Smooth muscle cell (in vitro differentiated cells): ENCODE measurements around the gene PDAP1. TPM values are rescaled to one million over a fixed set of nuclear protein-coding genes. Genes with fewer than 3 reads are reported as not detected.
"Not testable (repeated sequence)": the region's sequence is repeated elsewhere in the genome, so short reads cannot be mapped to it uniquely, and the experiment has no call there.

ENCODE experiments used
- DNase-seq: peaks from one replicate; lab custom pipeline; 2025; ENCODE audit not compliant: unreplicated experiment; lab: John Stamatoyannopoulos, UW
- H2AFZ ChIP-seq: fragments of 200-600 bp; sonication (generic); 2 replicates; pipeline ENCODE4 v1.6.0; 2016; ENCODE audit warnings: antibody characterized with exemption, low read depth, mild to moderate bottlenecking
- H3F3A ChIP-seq: fragments of 200-600 bp; sonication (generic); 2 replicates; pipeline ENCODE4 v1.6.0; 2017; ENCODE audit warnings: antibody characterized with exemption, low read depth
- H3K27ac ChIP-seq: fragments of 200-600 bp; sonication (generic); 2 replicates; pipeline ENCODE4 v1.5.1; 2016; ENCODE audit warnings: low read depth, mild to moderate bottlenecking
- H3K27me3 ChIP-seq: fragments of 200-600 bp; sonication (generic); 2 replicates; pipeline ENCODE4 v1.6.1; 2016; ENCODE audit warnings: low read depth, mild to moderate bottlenecking
- H3K36me3 ChIP-seq: fragments of 200-600 bp; sonication (generic); 2 replicates; pipeline ENCODE4 v1.5.1; 2016; ENCODE audit warnings: low read depth
- H3K4me1 ChIP-seq: fragments of 200-600 bp; sonication (generic); 2 replicates; pipeline ENCODE4 v1.5.1; 2016; ENCODE audit warnings: low read depth
- H3K4me2 ChIP-seq: fragments of 200-600 bp; sonication (generic); 2 replicates; pipeline ENCODE4 v1.6.0; 2016; ENCODE audit warnings: mild to moderate bottlenecking
- H3K4me3 ChIP-seq: fragments of 200-600 bp; sonication (generic); 2 replicates; pipeline ENCODE4 v1.5.1; 2016; ENCODE audit warnings: mild to moderate bottlenecking
- H3K79me2 ChIP-seq: fragments of 200-600 bp; sonication (generic); 2 replicates; pipeline ENCODE4 v1.6.0; 2016; ENCODE audit warnings: low read depth, mild to moderate bottlenecking
- H3K9ac ChIP-seq: fragments of 200-600 bp; sonication (generic); 2 replicates; pipeline ENCODE4 v1.6.0; 2016; ENCODE audit warnings: low read depth
- H3K9me3 ChIP-seq: fragments of 200-600 bp; sonication (generic); replicated peaks from 2 replicates; pipeline ENCODE4 v1.5.1; 2016; ENCODE audit warnings: low read depth
- H4K20me1 ChIP-seq: fragments of 200-600 bp; sonication (generic); 2 replicates; pipeline ENCODE4 v1.6.0; 2016; ENCODE audit warnings: low read depth
- CTCF ChIP-seq: fragments of 200-600 bp; sonication (generic); IDR thresholded peaks from 2 replicates; pipeline ENCODE4 v1.5.1; 2017; ENCODE audit warnings: borderline replicate concordance, mild to moderate bottlenecking, antibody characterized with exemption; ENCODE audit not compliant: insufficient read depth, poor library complexity, severe bottlenecking
- WGBS: methylation state at CpG from one replicate; pipeline ENCODE4 v1.1.7; 2016; ENCODE audit warnings: low lambda C conversion rate; 5-methylcytosine and 5-hydroxymethylcytosine counted together
- polyA plus RNA-seq: library from polyadenylated mRNA; unstranded; fragments of >200 nt; fragmentation: Nextera tagmentation; extraction: Ambion mirVana; gene quantifications from 2 replicates; pipeline ENCODE4 v1.2.1, GENCODE V29; 2016
- total RNA-seq: library from RNA; depleted of rRNA; stranded (reverse); fragments of >200 nt; gene quantifications from 2 replicates; pipeline ENCODE4 v1.2.3, GENCODE V29; 2014

Gene PDAP1
- total and polyA plus RNA-seq, 2 experiments from 2014 or later = 77.3 to 89.4 TPM

- Histone ChIP-seq H3K27me3 (no peaks in the 10 kb centered on the region), H3F3A (no peaks in the 10 kb centered on the region), H3K4me3 (no peak overlapping the region), H4K20me1 (peaks cover 2% of the 10 kb centered on the region), H3K36me3 (peaks cover 7% of the 10 kb centered on the region), H3K27ac (no peak overlapping the region), H2AFZ (no peak overlapping the region), H3K4me1 (no peaks in the 10 kb centered on the region), H3K9me3 (no peaks in the 10 kb centered on the region), H3K79me2 (no peaks in the 10 kb centered on the region), H3K4me2 (no peak overlapping the region), H3K9ac (no peak overlapping the region)
- no peak for TF ChIP-seq CTCF
- no peak for DNase-seq
- 97% methylated on average over 5 of the region's 5 CpGs for WGBS
These were observed 56.1 kb downstream of the PDAP1 start for GRCh38 chr7:99352247-99352646.

- DNase-seq, H3F3A ChIP-seq, H3K79me2 ChIP-seq, H3K9ac ChIP-seq, H3K9me3 ChIP-seq, H2AFZ ChIP-seq, H3K27ac ChIP-seq, H3K27me3 ChIP-seq, H3K36me3 ChIP-seq, H3K4me1 ChIP-seq, H4K20me1 ChIP-seq, H3K4me2 ChIP-seq, H3K4me3 ChIP-seq: not testable (repeated sequence)
- 94% methylated on average over 2 of the region's 3 CpGs for WGBS
These were observed 57.8 kb downstream of the PDAP1 start for GRCh38 chr7:99350641-99351040.

Other genes starting within 250 kb of the PDAP1 start
- not detected in 2 replicates for gene KPNA7, start 200.5 kb downstream of the PDAP1 start, total RNA-seq
- not detected in 2 replicates for gene KPNA7, start 200.5 kb downstream of the PDAP1 start, polyA plus RNA-seq
- gene MYH16, start 135.8 kb downstream of the PDAP1 start, total RNA-seq = not detected in 2 replicates
- not detected in 2 replicates for gene MYH16, start 135.8 kb downstream of the PDAP1 start, polyA plus RNA-seq
- 80.8 and 85.0 TPM in 2 replicates for gene ARPC1A, start 82.7 kb downstream of the PDAP1 start, total RNA-seq
- 109 and 113 TPM in 2 replicates for gene ARPC1A, start 82.7 kb downstream of the PDAP1 start, polyA plus RNA-seq
- 105 and 167 TPM in 2 replicates for gene ARPC1B, start 33.9 kb downstream of the PDAP1 start, total RNA-seq
- gene ARPC1B, start 33.9 kb downstream of the PDAP1 start, polyA plus RNA-seq = 204 and 225 TPM in 2 replicates
- 97.2 and 133 TPM in 2 replicates for gene BUD31, start 372 bp upstream of the PDAP1 start, total RNA-seq
- gene BUD31, start 372 bp upstream of the PDAP1 start, polyA plus RNA-seq = 222 and 249 TPM in 2 replicates
- gene PTCD1, start 30.2 kb upstream of the PDAP1 start, total RNA-seq = 2.7 and 10.8 TPM in 2 replicates
- 4.5 and 6.6 TPM in 2 replicates for gene PTCD1, start 30.2 kb upstream of the PDAP1 start, polyA plus RNA-seq
- 23.6 and 27.1 TPM in 2 replicates for gene CPSF4, start 30.3 kb upstream of the PDAP1 start, total RNA-seq
- gene CPSF4, start 30.3 kb upstream of the PDAP1 start, polyA plus RNA-seq = 30.3 and 37.0 TPM in 2 replicates
- gene ATP5MF, start 57.6 kb upstream of the PDAP1 start, total RNA-seq = 1,182 and 2,081 TPM in 2 replicates
- 698 and 730 TPM in 2 replicates for gene ATP5MF, start 57.6 kb upstream of the PDAP1 start, polyA plus RNA-seq
- gene ZNF789, start 64.3 kb upstream of the PDAP1 start, total RNA-seq = 1.6 and 2.5 TPM in 2 replicates
- 2.2 and 4.0 TPM in 2 replicates for gene ZNF789, start 64.3 kb upstream of the PDAP1 start, polyA plus RNA-seq
- 14.6 and 27.7 TPM in 2 replicates for gene ZNF394, start 91.7 kb upstream of the PDAP1 start, total RNA-seq
- gene ZNF394, start 91.7 kb upstream of the PDAP1 start, polyA plus RNA-seq = 13.2 and 21.2 TPM in 2 replicates
- 16.5 and 20.2 TPM in 2 replicates for gene ZKSCAN5, start 96.1 kb upstream of the PDAP1 start, total RNA-seq
- gene ZKSCAN5, start 96.1 kb upstream of the PDAP1 start, polyA plus RNA-seq = 7.6 and 8.4 TPM in 2 replicates
- gene FAM200A, start 143.5 kb upstream of the PDAP1 start, total RNA-seq = 10.0 and 12.8 TPM in 2 replicates
- 5.9 and 8.1 TPM in 2 replicates for gene FAM200A, start 143.5 kb upstream of the PDAP1 start, polyA plus RNA-seq
- 55.5 and 67.2 TPM in 2 replicates for gene ZNF655, start 150.0 kb upstream of the PDAP1 start, total RNA-seq
- 21.6 and 33.4 TPM in 2 replicates for gene ZNF655, start 150.0 kb upstream of the PDAP1 start, polyA plus RNA-seq
- gene TMEM225B, start 189.7 kb upstream of the PDAP1 start, total RNA-seq = 3.3 and 4.7 TPM in 2 replicates
- gene TMEM225B, start 189.7 kb upstream of the PDAP1 start, polyA plus RNA-seq = 3.6 and 5.4 TPM in 2 replicates
- 8.0 and 11.5 TPM in 2 replicates for gene ZSCAN25, start 208.3 kb upstream of the PDAP1 start, total RNA-seq
- 6.2 and 10.0 TPM in 2 replicates for gene ZSCAN25, start 208.3 kb upstream of the PDAP1 start, polyA plus RNA-seq